Measurements from ENCODE around the gene GLDN.

GLDN gene

GRCh38 chr15:51321316-51321715 lies 20.1 kb upstream of the GLDN start:
- no peak for TF ChIP-seq Cebpa-rat (IDR thresholded peaks at IDR 0.05)
- Histone ChIP-seq H3K4me2 (no peak overlapping the region), H3K27ac (no peak overlapping the region), H3K9me3 (no peaks in the 10 kb centered on the region), H3K4me1 (no peaks in the 10 kb centered on the region), H3K9ac (no peak overlapping the region), H4K20me1 (no peaks in the 10 kb centered on the region), H3K27me3 (no peaks in the 10 kb centered on the region), H3K36me3 (no peaks in the 10 kb centered on the region), H3K4me3 (no peak overlapping the region)

DNA sequence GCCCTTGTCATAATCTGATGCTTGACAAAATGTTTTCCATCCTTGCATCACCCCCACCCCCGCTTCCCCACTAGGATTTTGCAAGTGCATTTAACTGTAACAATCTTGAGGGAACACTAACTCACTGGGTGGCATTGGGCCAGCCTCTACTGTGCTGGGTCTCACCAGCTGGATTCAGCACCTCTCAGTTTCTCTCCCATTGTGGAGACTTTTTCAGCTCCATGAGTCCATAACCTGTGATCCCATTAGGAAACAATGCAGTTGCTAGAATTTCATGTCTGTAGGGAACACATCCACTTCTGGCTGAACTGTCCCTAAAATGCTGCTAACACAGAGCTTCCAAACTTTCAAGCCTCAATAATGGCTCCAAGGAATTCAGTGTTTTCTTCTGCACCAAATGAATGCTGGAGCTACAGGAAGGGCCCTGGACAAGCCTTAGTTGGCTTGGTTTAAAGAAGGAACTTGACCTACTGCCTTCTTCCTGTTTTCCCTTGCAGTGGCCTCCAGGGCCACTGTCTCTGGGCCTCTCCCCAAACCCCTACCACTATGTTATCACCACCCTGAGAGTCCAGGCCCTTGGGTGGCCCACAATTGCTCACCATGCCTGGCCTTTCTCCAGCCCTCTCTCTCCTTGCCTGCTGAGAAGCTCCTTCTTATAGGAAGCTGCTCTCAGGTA lies 18.7 kb upstream of the GLDN start:
- Histone ChIP-seq H3K4me2 (no peak overlapping the region), H3K27me3 (no peaks in the 10 kb centered on the region)

GRCh38 chr15:51323749-51324148 lies 17.7 kb upstream of the GLDN start:
- TF ChIP-seq Cebpa-rat (IDR thresholded peaks at IDR 0.05) = no peak
- Histone ChIP-seq H3K27ac (no peak overlapping the region), H3K4me2 (no peak overlapping the region), H3K9me3 (no peaks in the 10 kb centered on the region), H3K4me1 (no peaks in the 10 kb centered on the region), H3K36me3 (no peaks in the 10 kb centered on the region), H4K20me1 (no peaks in the 10 kb centered on the region), H3K4me3 (no peak overlapping the region), H3K27me3 (no peaks in the 10 kb centered on the region), H3K9ac (no peak overlapping the region)

More for the DNA sequence above, 18.7 kb upstream of the GLDN start:
- H3K4me3 ChIP-seq = no peak overlapping the region
- no peak overlapping the region for H3K9ac ChIP-seq
- H4K20me1 ChIP-seq = no peaks in the 10 kb centered on the region
- H3K9me3 ChIP-seq = no peaks in the 10 kb centered on the region
- H3K4me1 ChIP-seq = no peaks in the 10 kb centered on the region
- TF ChIP-seq Cebpa-rat (IDR thresholded peaks at IDR 0.05) = no peak
- H3K27ac ChIP-seq = no peak overlapping the region
- H3K36me3 ChIP-seq = no peaks in the 10 kb centered on the region

DNA sequence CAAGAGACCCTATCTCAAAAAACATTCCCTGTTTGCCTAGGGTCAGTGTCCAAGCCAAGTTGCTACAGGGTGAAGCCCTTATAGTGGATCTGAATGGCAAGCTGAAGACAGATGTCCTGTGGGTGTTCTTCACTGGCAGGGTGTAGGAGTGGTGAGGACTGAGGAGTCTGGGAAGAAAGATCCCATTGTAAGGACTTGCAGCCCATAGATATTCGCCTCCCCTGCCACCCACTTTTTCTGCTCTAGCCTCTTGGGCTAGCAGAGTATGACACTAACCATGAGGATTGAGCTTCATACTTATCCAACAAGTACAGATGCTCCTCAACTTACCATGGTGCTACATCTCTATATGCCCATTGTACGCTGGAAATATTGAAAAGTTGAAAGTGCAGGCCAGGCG lies 16.3 kb upstream of the GLDN start:
- Histone ChIP-seq H3K9me3 (no peaks in the 10 kb centered on the region), H3K27me3 (no peaks in the 10 kb centered on the region), H3K27ac (no peak overlapping the region), H4K20me1 (no peaks in the 10 kb centered on the region), H3K4me3 (no peak overlapping the region), H3K9ac (no peak overlapping the region), H3K4me2 (no peak overlapping the region), H3K36me3 (no peaks in the 10 kb centered on the region), H3K4me1 (no peaks in the 10 kb centered on the region)
- no peak for TF ChIP-seq Cebpa-rat (IDR thresholded peaks at IDR 0.05)

DNA sequence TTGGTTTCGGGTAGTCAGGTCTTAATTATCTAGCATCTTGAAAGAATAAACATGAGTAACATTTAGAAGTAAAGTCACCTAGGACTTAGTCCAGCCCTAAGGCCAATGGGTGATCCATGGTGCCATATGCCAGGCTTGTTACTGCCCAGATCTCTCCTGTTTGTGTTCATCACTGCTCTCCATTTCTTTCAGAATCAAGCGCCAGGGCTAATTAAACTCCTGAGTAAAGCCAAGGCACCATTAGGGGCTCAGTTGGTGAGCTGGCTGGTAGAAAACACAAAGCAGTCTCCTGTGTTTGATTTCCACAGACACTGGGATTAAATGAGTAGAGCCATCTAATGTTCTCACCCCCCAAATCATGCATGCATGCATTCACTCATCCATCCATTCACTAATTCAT lies 14.4 kb upstream of the GLDN start:
- Histone ChIP-seq H3K36me3 (no peaks in the 10 kb centered on the region), H3K27me3 (no peaks in the 10 kb centered on the region), H3K4me1 (no peaks in the 10 kb centered on the region), H3K9me3 (no peaks in the 10 kb centered on the region), H3K9ac (no peak overlapping the region), H3K27ac (no peak overlapping the region), H3K4me2 (no peak overlapping the region), H3K4me3 (no peak overlapping the region), H4K20me1 (no peaks in the 10 kb centered on the region)
- TF ChIP-seq Cebpa-rat (IDR thresholded peaks at IDR 0.05) = no peak

- Histone ChIP-seq H3K27me3 (no peaks in the 10 kb centered on the region), H3K36me3 (no peaks in the 10 kb centered on the region), H3K9me3 (no peaks in the 10 kb centered on the region), H3K4me3 (no peak overlapping the region), H3K4me1 (peaks cover 4% of the 10 kb centered on the region; the same call in 1 of the 2 replicates), H3K4me2 (no peak overlapping the region), H3K27ac (no peak overlapping the region), H3K9ac (no peak overlapping the region), H4K20me1 (no peaks in the 10 kb centered on the region)
- no peak for TF ChIP-seq Cebpa-rat (IDR thresholded peaks at IDR 0.05)
Observed at GRCh38 chr15:51328926-51329325, 12.5 kb upstream of the GLDN start.

GRCh38 chr15:51331141-51331540 lies 10.3 kb upstream of the GLDN start:
- Histone ChIP-seq H3K9ac (no peak overlapping the region), H3K27ac (no peak overlapping the region), H3K4me2 (no peak overlapping the region), H4K20me1 (no peaks in the 10 kb centered on the region), H3K4me3 (no peak overlapping the region), H3K36me3 (no peaks in the 10 kb centered on the region), H3K27me3 (no peaks in the 10 kb centered on the region), H3K9me3 (no peaks in the 10 kb centered on the region), H3K4me1 (peaks cover 12% of the 10 kb centered on the region; the same call in 1 of the 2 replicates)
- TF ChIP-seq Cebpa-rat (IDR thresholded peaks at IDR 0.05) = no peak

GRCh38 chr15:51332206-51333147 lies 9.0 kb upstream of the GLDN start:
- Histone ChIP-seq H3K4me3 (no peak overlapping the region), H4K20me1 (no peaks in the 10 kb centered on the region), H3K4me1 (peaks cover 12% of the 10 kb centered on the region; the same call in 1 of the 2 replicates), H3K27me3 (no peaks in the 10 kb centered on the region), H3K27ac (no peak overlapping the region), H3K9me3 (no peaks in the 10 kb centered on the region), H3K36me3 (no peaks in the 10 kb centered on the region), H3K9ac (no peak overlapping the region), H3K4me2 (0 out of 2 replicates have a peak overlapping the region, but pooled peaks have one; percentile 6)
- TF ChIP-seq Cebpa-rat (IDR thresholded peaks at IDR 0.05) = no peak

DNA sequence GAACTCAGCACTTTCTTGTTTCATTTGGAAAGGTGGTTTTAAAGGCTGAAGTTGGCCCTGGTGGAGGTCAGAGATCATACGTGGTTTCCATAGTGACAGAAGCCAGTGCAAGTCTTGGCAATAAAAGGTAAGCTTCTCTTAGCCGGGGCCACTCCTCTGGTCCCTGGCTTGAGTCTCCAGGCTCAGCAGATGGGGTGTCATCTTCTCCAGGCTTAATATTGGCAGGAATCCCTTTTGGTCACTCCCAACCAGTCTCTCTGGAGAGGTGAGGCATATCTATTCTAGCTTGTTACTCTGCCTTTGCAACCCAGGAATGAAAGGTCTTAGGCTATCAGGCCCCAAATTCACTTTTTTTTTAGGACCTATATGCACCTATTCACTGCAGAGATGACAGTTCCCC lies 7.9 kb upstream of the GLDN start:
- no peak for TF ChIP-seq Cebpa-rat (IDR thresholded peaks at IDR 0.05)
- no peak overlapping the region for H3K4me3 ChIP-seq
- H3K36me3 ChIP-seq = no peaks in the 10 kb centered on the region
- no peaks in the 10 kb centered on the region for H3K9me3 ChIP-seq
- H3K9ac ChIP-seq = no peak overlapping the region
- H3K4me1 ChIP-seq = peaks cover 12% of the 10 kb centered on the region; the same call in 1 of the 2 replicates
- H3K27ac ChIP-seq = no peak overlapping the region
- H4K20me1 ChIP-seq = no peaks in the 10 kb centered on the region
- 0 out of 2 replicates have a peak overlapping the region, but pooled peaks have one; percentile 7 for H3K4me2 ChIP-seq
- H3K27me3 ChIP-seq = no peaks in the 10 kb centered on the region

- Histone ChIP-seq H3K4me3 (no peak overlapping the region), H3K36me3 (no peaks in the 10 kb centered on the region), H3K27me3 (no peaks in the 10 kb centered on the region), H4K20me1 (no peaks in the 10 kb centered on the region), H3K27ac (no peak overlapping the region), H3K9me3 (no peaks in the 10 kb centered on the region), H3K4me1 (peaks cover 12% of the 10 kb centered on the region; the same call in 1 of the 2 replicates), H3K4me2 (peak overlapping the region; percentile 7; the same call in 1 of the 2 replicates), H3K9ac (no peak overlapping the region)
- no peak for TF ChIP-seq Cebpa-rat (IDR thresholded peaks at IDR 0.05)
Observed at GRCh38 chr15:51334011-51334451, 7.4 kb upstream of the GLDN start.

All from BLaER1 (cell line).